DOHH2 (cell line): Measurements from ENCODE around the gene SUN2.

Experiments used
- H3F3A ChIP-seq: fragments of 200-600 bp; sonication (generic), shearing (Covaris generic); 2 replicates; pipeline ENCODE4 v1.6.0; 2016; ENCODE audit warnings: antibody characterized with exemption, mild to moderate bottlenecking; ENCODE audit not compliant: control insufficient read depth, insufficient read depth
- H3K27ac ChIP-seq: fragments of 200-600 bp; sonication (generic); 2 replicates; pipeline ENCODE4 v1.5.1; 2014; ENCODE audit warnings: low read depth, mild to moderate bottlenecking, low read length, moderate library complexity
- H3K27me3 ChIP-seq: fragments of 200-600 bp; sonication (generic); 2 replicates; pipeline ENCODE4 v1.6.1; 2014; ENCODE audit warnings: mild to moderate bottlenecking, low read length, mixed read lengths; ENCODE audit not compliant: control insufficient read depth
- H3K36me3 ChIP-seq: fragments of 200-600 bp; sonication (generic); 2 replicates; pipeline ENCODE4 v1.6.1; 2014; ENCODE audit warnings: mild to moderate bottlenecking, low read length, moderate library complexity, mixed read lengths; ENCODE audit not compliant: control insufficient read depth
- H3K4me1 ChIP-seq: fragments of 200-600 bp; sonication (generic); 2 replicates; pipeline ENCODE4 v1.6.1; 2014; ENCODE audit warnings: mild to moderate bottlenecking, low read length, mixed read lengths; ENCODE audit not compliant: control insufficient read depth
- H3K4me2 ChIP-seq: fragments of 200-600 bp; sonication (generic); 2 replicates; pipeline ENCODE4 v1.6.0; 2014; ENCODE audit warnings: mild to moderate bottlenecking, low read length, moderate library complexity
- H3K4me3 ChIP-seq: fragments of 200-600 bp; sonication (generic); 2 replicates; pipeline ENCODE4 v1.5.1; 2014; ENCODE audit warnings: mild to moderate bottlenecking, low read length, mixed read lengths
- H3K79me2 ChIP-seq: fragments of 200-600 bp; sonication (generic); 2 replicates; pipeline ENCODE4 v1.6.1; 2014; ENCODE audit warnings: mild to moderate bottlenecking, low read length, mixed read lengths; ENCODE audit not compliant: control insufficient read depth
- H3K9me2 ChIP-seq: fragments of 200-600 bp; sonication (generic); replicated peaks from 2 replicates; pipeline ENCODE4 v1.6.1; 2014; ENCODE audit warnings: mild to moderate bottlenecking, low read length, mixed read lengths; ENCODE audit not compliant: control insufficient read depth
- H3K9me3 ChIP-seq: fragments of 200-600 bp; sonication (generic); 2 replicates; pipeline ENCODE4 v1.6.1; 2014; ENCODE audit warnings: antibody characterized with exemption, low read length, mixed read lengths; ENCODE audit not compliant: control insufficient read depth, insufficient read depth
- H4K20me1 ChIP-seq: fragments of 200-600 bp; sonication (generic); 2 replicates; pipeline ENCODE4 v1.6.0; 2014; ENCODE audit warnings: low read depth, mild to moderate bottlenecking, antibody characterized with exemption, low read length, moderate library complexity; ENCODE audit not compliant: control insufficient read depth, insufficient read depth
- EZH2phosphoT487 ChIP-seq: fragments of 200-600 bp; sonication (generic); IDR thresholded peaks from 2 replicates; pipeline ENCODE4 v1.6.1; 2017; ENCODE audit warnings: borderline replicate concordance, mild to moderate bottlenecking, antibody characterized with exemption, low read length, moderate library complexity, mixed read lengths
- TF ChIP-seq, protein P1 (sequence below): fragments of 200-600 bp; sonication (generic); IDR thresholded peaks from one replicate; pipeline ENCODE4 v1.5.1; 2014; ENCODE audit warnings: antibody characterized with exemption, mild to moderate bottlenecking, low read depth, low read length; ENCODE audit not compliant: poor library complexity, severe bottlenecking

SUN2 gene

DNA sequence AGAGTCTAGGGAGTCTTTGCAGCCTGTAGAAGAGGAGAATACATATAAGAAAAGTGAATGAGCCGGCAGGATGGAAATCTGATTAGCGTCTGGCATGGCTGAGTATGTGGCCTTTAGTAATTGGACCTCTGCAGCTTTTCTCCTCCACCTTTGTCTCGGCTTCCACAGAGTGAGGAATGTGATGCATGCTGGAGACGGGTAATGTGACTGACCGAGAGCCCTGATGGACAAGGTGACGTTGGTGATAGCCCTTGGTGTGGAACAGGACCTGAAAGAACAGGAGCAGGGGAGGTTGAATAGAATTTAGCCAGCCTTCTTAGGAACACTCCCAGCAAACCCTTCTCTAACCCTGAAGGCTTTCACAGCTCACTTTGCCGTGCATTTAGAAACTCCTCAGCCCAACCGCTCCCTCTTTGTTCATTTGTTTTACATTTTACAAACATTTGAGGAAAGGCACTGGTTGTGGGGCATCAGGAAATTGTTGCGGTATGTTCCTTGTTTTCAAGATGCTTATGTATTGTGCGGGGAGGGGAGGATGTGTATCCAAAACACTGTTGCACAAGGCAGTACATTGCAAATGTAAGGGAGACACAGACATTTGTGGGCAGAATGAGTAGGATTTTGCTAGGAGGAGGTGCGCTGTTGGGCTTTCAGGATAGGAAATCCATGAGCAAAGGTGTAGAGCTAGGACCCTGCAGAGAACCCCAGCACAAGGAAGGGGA is 43.2 kb downstream of the SUN2 start:
- Histone ChIP-seq H3K27me3 (no peaks in the 10 kb centered on the region), H3K4me1 (peaks cover 23% of the 10 kb centered on the region), H3K4me3 (no peak overlapping the region), H3K36me3 (peaks cover 66% of the 10 kb centered on the region), H3K79me2 (peaks cover 88% of the 10 kb centered on the region), H3F3A (no peaks in the 10 kb centered on the region), H3K4me2 (no peak overlapping the region), H3K9me3 (no peaks in the 10 kb centered on the region), H3K27ac (no peak overlapping the region), H3K9me2 (no peaks in the 10 kb centered on the region), H4K20me1 (peaks cover 45% of the 10 kb centered on the region)
- TF ChIP-seq EZH2phosphoT487: no peak
- TF ChIP-seq, protein P1, sequence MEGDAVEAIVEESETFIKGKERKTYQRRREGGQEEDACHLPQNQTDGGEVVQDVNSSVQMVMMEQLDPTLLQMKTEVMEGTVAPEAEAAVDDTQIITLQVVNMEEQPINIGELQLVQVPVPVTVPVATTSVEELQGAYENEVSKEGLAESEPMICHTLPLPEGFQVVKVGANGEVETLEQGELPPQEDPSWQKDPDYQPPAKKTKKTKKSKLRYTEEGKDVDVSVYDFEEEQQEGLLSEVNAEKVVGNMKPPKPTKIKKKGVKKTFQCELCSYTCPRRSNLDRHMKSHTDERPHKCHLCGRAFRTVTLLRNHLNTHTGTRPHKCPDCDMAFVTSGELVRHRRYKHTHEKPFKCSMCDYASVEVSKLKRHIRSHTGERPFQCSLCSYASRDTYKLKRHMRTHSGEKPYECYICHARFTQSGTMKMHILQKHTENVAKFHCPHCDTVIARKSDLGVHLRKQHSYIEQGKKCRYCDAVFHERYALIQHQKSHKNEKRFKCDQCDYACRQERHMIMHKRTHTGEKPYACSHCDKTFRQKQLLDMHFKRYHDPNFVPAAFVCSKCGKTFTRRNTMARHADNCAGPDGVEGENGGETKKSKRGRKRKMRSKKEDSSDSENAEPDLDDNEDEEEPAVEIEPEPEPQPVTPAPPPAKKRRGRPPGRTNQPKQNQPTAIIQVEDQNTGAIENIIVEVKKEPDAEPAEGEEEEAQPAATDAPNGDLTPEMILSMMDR: no peak

DNA sequence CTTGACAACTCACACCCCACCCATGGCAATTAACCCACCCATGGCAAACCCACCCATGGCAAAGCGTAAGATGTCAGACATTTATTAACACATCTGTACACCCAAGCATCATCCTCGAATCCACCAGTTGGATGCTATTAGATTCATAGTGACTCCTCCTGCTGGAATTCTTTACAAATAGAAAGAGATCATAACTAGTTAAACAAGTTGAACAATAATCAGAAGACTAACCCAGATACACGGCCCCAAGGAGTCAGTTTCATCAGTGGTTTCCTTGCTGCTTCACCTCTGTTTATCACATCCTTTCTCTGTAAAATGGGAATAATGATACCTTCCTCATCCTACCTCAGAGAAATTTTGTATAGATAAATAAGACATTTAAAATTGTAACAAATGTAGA is 44.9 kb downstream of the SUN2 start:
- Histone ChIP-seq H3F3A (no peaks in the 10 kb centered on the region), H3K79me2 (peaks cover 99% of the 10 kb centered on the region), H3K9me3 (no peaks in the 10 kb centered on the region), H3K4me3 (no peak overlapping the region), H3K27me3 (no peaks in the 10 kb centered on the region), H3K27ac (no peak overlapping the region), H3K4me1 (peaks cover 33% of the 10 kb centered on the region), H3K4me2 (no peak overlapping the region), H4K20me1 (peaks cover 58% of the 10 kb centered on the region), H3K9me2 (no peaks in the 10 kb centered on the region), H3K36me3 (peaks cover 59% of the 10 kb centered on the region)
- TF ChIP-seq, protein P1: no peak
- TF ChIP-seq EZH2phosphoT487: no peak

DNA sequence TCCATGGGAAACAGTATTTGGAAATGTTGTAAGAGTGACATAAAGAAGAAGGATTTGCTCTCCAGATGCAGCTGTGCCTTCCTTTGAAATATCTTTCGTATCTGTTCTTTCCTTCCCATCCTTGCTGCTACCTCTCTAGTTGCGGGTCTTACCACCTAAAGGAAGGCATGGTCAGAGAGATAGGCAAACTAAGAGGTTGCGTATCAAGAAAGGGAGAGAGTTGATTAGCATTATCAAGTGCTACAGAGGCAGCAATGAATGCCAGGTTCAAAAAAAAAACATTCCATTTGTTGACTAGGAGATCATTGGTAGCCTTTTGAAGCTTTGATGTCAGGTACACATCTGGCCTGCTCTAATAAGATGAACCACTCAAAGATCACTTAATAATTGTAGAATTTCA is 45.4 kb downstream of the SUN2 start:
- Histone ChIP-seq H3K9me2 (no peaks in the 10 kb centered on the region), H4K20me1 (peaks cover 58% of the 10 kb centered on the region), H3F3A (no peaks in the 10 kb centered on the region), H3K4me3 (no peak overlapping the region), H3K36me3 (peaks cover 53% of the 10 kb centered on the region), H3K9me3 (no peaks in the 10 kb centered on the region), H3K4me1 (peaks cover 33% of the 10 kb centered on the region), H3K27ac (no peak overlapping the region), H3K27me3 (no peaks in the 10 kb centered on the region), H3K79me2 (peaks cover 95% of the 10 kb centered on the region), H3K4me2 (no peak overlapping the region)
- no peak for TF ChIP-seq EZH2phosphoT487
- TF ChIP-seq, protein P1: no peak
